Tibial artery (tissue), 4 donors: ENCODE data around the gene CROT.

Source experiments
- DNase-seq, 2 donors: peaks; one replicate each; pipeline ENCODE4 v3.0.0-alpha.2; 2019
- H3K27ac ChIP-seq, 2 donors: fragments of 200-600 bp; sonication (generic) in 1 of 2; 1 replicate in 1 of 2; 2 replicates in 1 of 2; pipeline ENCODE4 v1.5.1; 2018 to 2019; ENCODE audit warnings: mild to moderate bottlenecking in 1 of 2
- H3K27me3 ChIP-seq, 2 donors: fragments of 200-600 bp; sonication (generic) in 1 of 2; one replicate each; pipeline versions ENCODE4 v1.5.1 to v1.6.0; 2016 to 2019
- H3K36me3 ChIP-seq, 3 donors: fragments of 200-600 bp; sonication (generic) in 2 of 3; one replicate each; pipeline ENCODE4 v1.5.1; 2016 to 2019; ENCODE audit warnings: mild to moderate bottlenecking in 2 of 3
- H3K4me1 ChIP-seq, 4 donors: fragments of 200-600 bp; sonication (generic) in 2 of 4; 1 replicate in 3 of 4; 2 replicates in 1 of 4; pipeline ENCODE4 v1.5.1; 2016 to 2019
- H3K4me3 ChIP-seq, 2 donors: fragments of 200-600 bp; sonication (generic) in 1 of 2; 1 replicate in 1 of 2; 2 replicates in 1 of 2; pipeline ENCODE4 v1.5.1; 2018 to 2019; ENCODE audit warnings: mild to moderate bottlenecking in 2 of 2
- H3K9me3 ChIP-seq, 3 donors: fragments of 200-600 bp; sonication (generic) in 1 of 3; one replicate each; pipeline ENCODE4 v1.5.1; 2016 to 2019
- intact Hi-C: fragments of 100-400 bp; cut with DNase I; formaldehyde crosslinking; loops from one replicate; pipeline ENCODE4 v1.15.0; 2023; ENCODE audit warnings: low total_unique reads
- TF ChIP-seq, protein P1 (sequence below), 2 experiments: fragments of 200-600 bp in 1 of 2; fragments of 450-650 bp in 1 of 2; IDR thresholded peaks; one replicate each; pipeline ENCODE4 v1.5.1; 2017 to 2019; ENCODE audit warnings: antibody characterized with exemption in 2 of 2, mild to moderate bottlenecking in 1 of 2, moderate library complexity in 1 of 2

Gene CROT, protein sequence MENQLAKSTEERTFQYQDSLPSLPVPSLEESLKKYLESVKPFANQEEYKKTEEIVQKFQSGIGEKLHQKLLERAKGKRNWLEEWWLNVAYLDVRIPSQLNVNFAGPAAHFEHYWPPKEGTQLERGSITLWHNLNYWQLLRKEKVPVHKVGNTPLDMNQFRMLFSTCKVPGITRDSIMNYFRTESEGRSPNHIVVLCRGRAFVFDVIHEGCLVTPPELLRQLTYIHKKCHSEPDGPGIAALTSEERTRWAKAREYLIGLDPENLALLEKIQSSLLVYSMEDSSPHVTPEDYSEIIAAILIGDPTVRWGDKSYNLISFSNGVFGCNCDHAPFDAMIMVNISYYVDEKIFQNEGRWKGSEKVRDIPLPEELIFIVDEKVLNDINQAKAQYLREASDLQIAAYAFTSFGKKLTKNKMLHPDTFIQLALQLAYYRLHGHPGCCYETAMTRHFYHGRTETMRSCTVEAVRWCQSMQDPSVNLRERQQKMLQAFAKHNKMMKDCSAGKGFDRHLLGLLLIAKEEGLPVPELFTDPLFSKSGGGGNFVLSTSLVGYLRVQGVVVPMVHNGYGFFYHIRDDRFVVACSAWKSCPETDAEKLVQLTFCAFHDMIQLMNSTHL

DNA sequence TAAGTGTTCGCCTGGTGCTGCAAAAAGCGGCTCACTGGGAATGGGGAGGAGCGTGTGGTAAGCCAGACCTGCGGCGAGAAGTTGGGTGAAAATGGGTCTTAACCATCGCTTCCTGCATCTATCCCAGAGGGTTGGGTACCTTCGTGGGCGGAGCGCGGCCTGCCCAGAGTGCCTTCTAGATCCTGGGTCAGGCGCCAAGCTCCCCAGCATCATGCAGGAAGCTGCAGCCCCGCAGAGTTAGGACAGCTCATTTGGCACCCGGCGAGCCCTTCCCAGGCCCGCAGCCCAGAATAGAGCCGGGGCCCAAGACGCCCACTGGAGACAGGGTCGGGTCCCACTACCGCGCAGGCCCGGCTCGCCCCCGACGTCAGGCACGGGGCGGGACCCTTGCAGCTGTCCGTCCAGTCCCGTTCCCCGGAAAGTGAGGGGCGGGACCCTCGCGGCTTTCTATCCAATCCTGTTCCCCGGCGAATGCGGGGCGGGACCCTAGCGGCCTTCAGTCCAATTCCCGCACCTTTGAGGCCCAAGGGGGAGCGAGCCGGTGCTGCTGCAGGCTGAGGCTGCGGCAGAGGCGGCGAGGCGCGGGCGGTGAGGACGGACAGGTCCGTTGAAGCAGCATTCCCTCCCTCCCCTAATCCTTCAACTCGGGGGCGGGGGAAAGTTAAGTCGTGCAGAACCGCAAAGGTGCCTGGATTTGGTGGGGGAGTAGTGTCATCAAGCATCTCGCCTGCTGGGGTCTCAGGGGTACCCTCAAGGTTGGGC lies at the start of gene CROT:
CROT (plus strand) TSS at position 499 of the 762 bp plus-strand sequence. CDS start 3,405 bp downstream, outside the sequence.
- DNase-seq: peak; percentile 97 to 98
- H3K9me3 ChIP-seq: no peaks in the 10 kb centered on the region
- TF ChIP-seq, protein P1, sequence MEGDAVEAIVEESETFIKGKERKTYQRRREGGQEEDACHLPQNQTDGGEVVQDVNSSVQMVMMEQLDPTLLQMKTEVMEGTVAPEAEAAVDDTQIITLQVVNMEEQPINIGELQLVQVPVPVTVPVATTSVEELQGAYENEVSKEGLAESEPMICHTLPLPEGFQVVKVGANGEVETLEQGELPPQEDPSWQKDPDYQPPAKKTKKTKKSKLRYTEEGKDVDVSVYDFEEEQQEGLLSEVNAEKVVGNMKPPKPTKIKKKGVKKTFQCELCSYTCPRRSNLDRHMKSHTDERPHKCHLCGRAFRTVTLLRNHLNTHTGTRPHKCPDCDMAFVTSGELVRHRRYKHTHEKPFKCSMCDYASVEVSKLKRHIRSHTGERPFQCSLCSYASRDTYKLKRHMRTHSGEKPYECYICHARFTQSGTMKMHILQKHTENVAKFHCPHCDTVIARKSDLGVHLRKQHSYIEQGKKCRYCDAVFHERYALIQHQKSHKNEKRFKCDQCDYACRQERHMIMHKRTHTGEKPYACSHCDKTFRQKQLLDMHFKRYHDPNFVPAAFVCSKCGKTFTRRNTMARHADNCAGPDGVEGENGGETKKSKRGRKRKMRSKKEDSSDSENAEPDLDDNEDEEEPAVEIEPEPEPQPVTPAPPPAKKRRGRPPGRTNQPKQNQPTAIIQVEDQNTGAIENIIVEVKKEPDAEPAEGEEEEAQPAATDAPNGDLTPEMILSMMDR (IDR thresholded peaks at IDR 0.05): peak in 1 of 2 experiments; percentile 14
- H3K4me1 ChIP-seq: peaks cover 0 to 41% (median 10%) of the 10 kb centered on the region in 4 donors
- intact Hi-C loops: no loop called here
- H3K27ac ChIP-seq: peak within 1 kb of the TSS; percentile 78 to 82
- peak within 1 kb of the TSS; percentile 64 to 70 for H3K4me3 ChIP-seq
- H3K27me3 ChIP-seq: no peaks in the 10 kb centered on the region
- H3K36me3 ChIP-seq: peaks cover 7 to 24% (median 23%) of the 10 kb centered on the region in 3 donors

DNA sequence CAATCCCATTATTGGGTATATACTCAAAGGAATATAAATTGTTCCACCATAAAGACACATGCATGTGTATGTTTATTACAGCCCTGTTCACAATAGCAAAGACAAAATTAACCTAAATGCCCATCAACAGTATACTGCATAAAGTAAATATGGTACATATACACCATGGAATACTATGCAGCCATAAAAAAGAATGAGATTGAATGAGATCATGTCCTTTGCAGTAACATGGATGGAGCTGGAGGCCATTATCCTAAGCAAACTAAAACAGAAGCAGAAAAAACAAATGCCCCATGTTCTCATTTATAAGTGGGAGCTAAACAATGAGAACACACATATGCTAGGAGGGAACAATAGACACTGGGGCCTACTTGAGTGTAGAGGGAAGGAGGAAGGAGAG lies 44.7 kb upstream of the CROT start:
- H3K36me3 ChIP-seq: no peaks in the 10 kb centered on the region
- TF ChIP-seq, protein P1 (IDR thresholded peaks at IDR 0.05): no peak

DNA sequence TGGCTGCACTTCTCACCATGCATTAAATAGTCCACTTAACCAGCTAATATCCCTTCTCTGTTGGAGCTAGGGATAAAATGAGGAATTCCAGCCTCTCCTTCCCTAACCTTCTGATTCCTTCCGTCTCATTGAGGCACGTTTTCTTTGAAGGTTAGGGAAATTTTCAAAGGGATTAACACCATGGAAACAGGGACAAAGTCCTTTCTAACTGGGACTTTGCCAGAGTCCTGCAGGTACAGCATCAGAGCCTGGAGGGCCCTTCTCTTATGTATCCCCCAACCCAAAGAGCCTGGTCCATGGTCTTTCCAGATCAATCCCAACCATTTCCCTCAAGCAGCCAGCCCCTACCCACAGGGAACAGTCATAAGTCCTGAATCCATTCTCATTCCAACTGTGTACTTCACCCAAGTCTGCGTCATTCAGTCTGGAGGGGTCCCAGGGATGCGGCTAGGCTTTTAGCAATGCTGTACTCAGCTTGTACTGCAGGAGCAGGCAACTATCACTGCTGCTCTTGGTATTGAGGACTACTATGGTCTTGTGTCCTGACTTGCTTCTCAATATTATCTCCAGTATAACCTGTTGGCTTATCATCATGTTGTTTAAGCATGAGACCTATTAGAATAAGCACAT lies 34.6 kb upstream of the CROT start:
- Histone ChIP-seq H3K9me3 (no peaks in the 10 kb centered on the region), H3K36me3 (no peaks in the 10 kb centered on the region), H3K27ac (no peak overlapping the region), H3K27me3 (no peaks in the 10 kb centered on the region), H3K4me1 (no peaks in the 10 kb centered on the region), H3K4me3 (no peak overlapping the region)
- TF ChIP-seq, protein P1 (IDR thresholded peaks at IDR 0.05): no peak
- intact Hi-C loops: no loop called here
- DNase-seq: no peak

More for the DNA sequence above, 44.7 kb upstream of the CROT start:
- intact Hi-C loops: no loop called here
- Histone ChIP-seq H3K9me3 (peaks cover 0 to 14% (median 7%) of the 10 kb centered on the region in 3 donors), H3K4me1 (no peaks in the 10 kb centered on the region), H3K27me3 (peaks cover 0 to 3% of the 10 kb centered on the region in 2 donors), H3K27ac (no peak overlapping the region), H3K4me3 (no peak overlapping the region)
- DNase-seq: no peak

DNA sequence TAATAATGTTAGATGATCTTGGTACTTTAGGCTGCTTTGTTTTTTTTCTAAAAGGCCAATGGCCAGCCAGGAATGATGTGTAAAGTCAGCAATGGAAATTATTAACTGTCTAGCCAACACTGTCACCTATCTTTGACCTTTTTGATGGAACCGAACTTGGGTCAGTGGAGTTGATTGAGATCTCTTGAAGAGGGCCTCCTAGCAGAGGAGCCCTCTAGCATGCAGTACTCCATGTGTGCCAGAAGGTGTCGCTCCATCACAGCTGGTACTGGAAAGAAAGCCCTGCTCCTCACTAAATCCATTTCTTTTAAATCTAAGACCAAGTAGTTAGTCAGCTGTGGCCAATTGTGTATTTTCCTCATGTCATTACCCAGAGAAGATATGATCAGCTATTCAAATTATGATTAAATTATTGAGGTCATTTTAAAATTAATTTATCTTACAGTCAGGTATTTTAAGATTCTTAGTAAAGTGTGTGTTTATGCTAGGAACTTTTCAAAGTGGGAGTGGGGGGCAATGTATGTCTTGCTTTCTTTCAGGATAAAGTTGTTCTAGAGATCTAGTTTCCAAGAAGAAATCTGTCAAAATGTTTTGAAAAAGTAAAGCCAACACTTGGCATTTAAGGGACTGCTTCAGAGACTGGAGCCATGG lies 33.1 kb upstream of the CROT start:
- TF ChIP-seq, protein P1 (IDR thresholded peaks at IDR 0.05): peak; percentile 93 to 97
- Histone ChIP-seq H3K27me3 (no peaks in the 10 kb centered on the region), H3K4me1 (no peaks in the 10 kb centered on the region), H3K4me3 (no peak overlapping the region), H3K36me3 (no peaks in the 10 kb centered on the region), H3K9me3 (no peaks in the 10 kb centered on the region), H3K27ac (no peak overlapping the region)
- no peak for DNase-seq
- intact Hi-C loops: loop anchor here (2.0 kb wide), 1 partner anchor 102 kb away; no protein-coding TSS in a partner anchor
